Karpas-422 (cell line): Measurements from ENCODE around the gene MSS51. TPM values are rescaled to one million over a fixed set of nuclear protein-coding genes. Genes with fewer than 3 reads are reported as not detected.

Experiments
- DNase-seq: peaks from one replicate; pipeline ENCODE4 v3.0.0-alpha.2; 2015
- H2AFZ ChIP-seq: fragments of 200-600 bp; sonication (generic); 2 replicates; pipeline ENCODE4 v1.6.1; 2014; ENCODE audit warnings: antibody characterized with exemption, low read length, mixed read lengths
- H3K27ac ChIP-seq: fragments of 200-600 bp; sonication (generic); 2 replicates; pipeline ENCODE4 v1.5.1; 2014; ENCODE audit warnings: mild to moderate bottlenecking, low read length, moderate library complexity
- H3K27me3 ChIP-seq: fragments of 200-600 bp; sonication (generic); 2 replicates; pipeline ENCODE4 v1.6.1; 2014; ENCODE audit warnings: low read length, mixed read lengths
- H3K36me3 ChIP-seq: fragments of 200-600 bp; sonication (generic); 2 replicates; pipeline ENCODE4 v1.6.1; 2014; ENCODE audit warnings: low read length, mixed read lengths; ENCODE audit not compliant: insufficient read depth
- H3K4me1 ChIP-seq: fragments of 200-600 bp; sonication (generic); 2 replicates; pipeline ENCODE4 v1.6.1; 2014; ENCODE audit warnings: mild to moderate bottlenecking, low read length, mixed read lengths
- H3K4me2 ChIP-seq: fragments of 200-600 bp; sonication (generic); 2 replicates; pipeline ENCODE4 v1.6.1; 2014; ENCODE audit warnings: low read length, low read depth, mild to moderate bottlenecking; ENCODE audit not compliant: poor library complexity, severe bottlenecking
- H3K4me3 ChIP-seq: fragments of 200-600 bp; sonication (generic); 2 replicates; pipeline ENCODE4 v1.5.1; 2014; ENCODE audit warnings: mild to moderate bottlenecking, antibody characterized with exemption, low read length, mixed read lengths
- H3K79me2 ChIP-seq: fragments of 200-600 bp; sonication (generic); 2 replicates; pipeline ENCODE4 v1.6.1; 2014; ENCODE audit warnings: mild to moderate bottlenecking, low read length, mixed read lengths
- H3K9ac ChIP-seq: fragments of 200-600 bp; sonication (generic); 2 replicates; pipeline ENCODE4 v1.6.0; 2014; ENCODE audit warnings: low read length
- H3K9me2 ChIP-seq: fragments of 200-600 bp; sonication (generic), shearing (Covaris generic); replicated peaks from 2 replicates; pipeline ENCODE4 v1.6.0; 2014; ENCODE audit warnings: mild to moderate bottlenecking, low read length, moderate library complexity; ENCODE audit not compliant: insufficient read depth
- H3K9me3 ChIP-seq: fragments of 300-700, 200-600 bp; sonication (generic); 2 replicates; pipeline ENCODE4 v1.6.1; 2014; ENCODE audit warnings: low read length, mixed read lengths
- H4K20me1 ChIP-seq: fragments of 200-600 bp; sonication (generic); 2 replicates; pipeline ENCODE4 v1.6.1; 2014; ENCODE audit warnings: mild to moderate bottlenecking, antibody characterized with exemption, low read length, low read depth; ENCODE audit not compliant: insufficient read depth
- total RNA-seq: library from RNA; depleted of rRNA; stranded (reverse); fragments of >200 nt; shearing (Covaris generic); gene quantifications from 2 replicates; pipeline ENCODE4 v1.2.3, GENCODE V29; 2014; ENCODE audit warnings: low replicate concordance

The MSS51 gene
- total RNA-seq, 1 experiment from 2014 or later = 5.7 TPM

DNA sequence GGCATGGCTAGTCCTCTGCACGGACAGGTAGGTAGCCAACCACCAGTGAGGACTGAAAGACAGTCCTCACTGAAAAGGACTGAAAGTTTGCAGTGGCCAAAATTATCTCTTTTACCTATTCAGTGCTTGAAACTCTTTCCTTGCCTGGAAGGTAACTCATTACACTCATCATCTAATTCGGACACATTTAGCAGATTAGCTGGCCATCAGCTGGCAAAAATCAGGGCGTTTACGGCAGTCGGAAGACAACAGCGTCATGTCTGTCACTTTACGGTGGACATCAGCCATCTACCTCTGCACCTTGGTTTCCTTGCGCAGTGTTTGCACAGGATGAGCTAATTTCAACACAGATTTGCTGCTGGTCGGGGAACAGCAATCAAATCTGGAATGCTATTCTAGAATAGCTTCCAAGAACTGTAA is 20.2 kb downstream of the MSS51 start:
- Histone ChIP-seq H3K4me1 (peaks cover 42% of the 10 kb centered on the region), H3K36me3 (no peaks in the 10 kb centered on the region; the same call in 1 of the 2 replicates), H3K79me2 (peaks cover 57% of the 10 kb centered on the region), H3K4me2 (peak overlapping the region; percentile 79), H2AFZ (no peak overlapping the region), H4K20me1 (peaks cover 5% of the 10 kb centered on the region; the same call in 1 of the 2 replicates), H3K9me3 (no peaks in the 10 kb centered on the region), H3K4me3 (peak overlapping the region; percentile 83), H3K27me3 (no peaks in the 10 kb centered on the region), H3K9me2 (no peaks in the 10 kb centered on the region), H3K27ac (peak overlapping the region; percentile 69), H3K9ac (peak overlapping the region; percentile 87)
- peak; percentile 83 for DNase-seq

DNA sequence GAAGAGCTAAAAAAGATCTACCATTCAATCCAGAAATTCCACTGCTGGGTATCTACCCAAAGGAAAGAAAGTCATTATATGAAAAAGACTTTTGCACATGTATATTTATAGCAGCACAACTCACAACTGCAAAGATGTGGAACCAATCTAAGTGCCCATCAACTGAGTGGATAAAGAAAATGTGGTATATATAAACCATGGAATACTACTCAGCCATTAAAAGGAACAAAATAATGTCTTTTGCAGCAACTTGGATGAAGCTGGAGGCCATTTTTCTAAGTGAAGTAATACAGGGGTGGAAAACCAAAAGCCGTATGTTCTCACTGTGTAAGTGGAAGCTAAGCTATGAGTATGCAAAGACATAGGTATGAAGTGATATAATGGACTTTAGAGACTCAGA is 22.5 kb downstream of the MSS51 start:
- Histone ChIP-seq H3K36me3 (no peaks in the 10 kb centered on the region; the same call in 1 of the 2 replicates), H3K4me1 (peaks cover 65% of the 10 kb centered on the region), H3K9ac (no peak overlapping the region), H3K9me3 (no peaks in the 10 kb centered on the region), H3K27ac (no peak overlapping the region), H3K4me2 (no peak overlapping the region), H3K27me3 (no peaks in the 10 kb centered on the region), H3K9me2 (no peaks in the 10 kb centered on the region), H3K4me3 (no peak overlapping the region), H2AFZ (no peak overlapping the region), H4K20me1 (peaks cover 5% of the 10 kb centered on the region; the same call in 1 of the 2 replicates), H3K79me2 (peaks cover 79% of the 10 kb centered on the region)
- no peak for DNase-seq

DNA sequence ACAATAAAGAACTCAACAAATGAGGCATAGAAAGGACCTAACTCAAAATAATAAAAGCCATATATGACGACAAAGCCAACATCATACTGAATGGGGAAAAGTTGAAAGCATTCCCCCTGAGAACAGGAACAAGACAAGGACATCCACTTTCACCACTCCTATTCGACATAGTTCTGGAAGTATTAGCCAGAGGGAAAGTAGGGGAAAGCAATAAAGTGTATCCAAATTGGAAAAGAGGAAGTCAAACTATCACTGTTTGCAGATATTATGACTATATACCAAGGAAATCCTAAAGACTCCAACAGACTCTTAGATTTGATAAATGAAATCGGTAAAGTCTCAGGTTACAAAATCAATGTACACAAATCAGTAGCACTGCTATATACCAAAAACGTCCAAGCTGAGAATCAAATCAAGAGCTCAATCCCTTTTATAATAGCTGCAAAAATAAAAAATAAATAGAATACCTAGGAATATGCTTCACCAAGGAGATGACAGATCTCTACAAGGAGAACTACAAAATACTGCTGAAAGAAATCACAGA is 24.3 kb downstream of the MSS51 start:
- H3K4me1 ChIP-seq = peaks cover 71% of the 10 kb centered on the region
- no peak overlapping the region for H3K4me2 ChIP-seq
- H3K27ac ChIP-seq = no peak overlapping the region; the same call in 1 of the 2 replicates
- peaks cover 5% of the 10 kb centered on the region; the same call in 1 of the 2 replicates for H4K20me1 ChIP-seq
- H3K4me3 ChIP-seq = no peak overlapping the region
- peaks cover 98% of the 10 kb centered on the region for H3K79me2 ChIP-seq
- no peaks in the 10 kb centered on the region; the same call in 1 of the 2 replicates for H3K36me3 ChIP-seq
- no peak for DNase-seq
- H2AFZ ChIP-seq = no peak overlapping the region
- H3K9me2 ChIP-seq = no peaks in the 10 kb centered on the region
- no peak overlapping the region for H3K9ac ChIP-seq
- H3K27me3 ChIP-seq = no peaks in the 10 kb centered on the region
- no peaks in the 10 kb centered on the region for H3K9me3 ChIP-seq

DNA sequence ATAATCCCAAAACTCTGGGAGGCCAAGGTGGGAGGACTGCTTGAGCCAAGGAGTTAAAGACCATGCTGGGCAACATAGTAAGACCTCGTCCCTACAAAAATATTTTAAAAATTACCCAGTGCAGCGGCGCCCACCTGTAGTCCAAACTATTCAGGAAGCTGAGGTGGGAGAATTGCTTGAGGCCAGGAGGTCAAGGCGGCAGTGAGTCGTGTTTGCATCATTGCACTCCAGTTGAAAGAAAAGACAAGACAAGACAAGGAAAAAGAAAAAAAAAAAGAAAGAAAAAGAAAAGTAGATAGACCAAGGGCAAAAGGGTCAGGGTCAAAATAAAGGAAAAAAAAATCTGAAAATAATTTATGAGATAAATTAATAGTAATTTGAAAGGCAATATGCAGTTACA is 25.3 kb downstream of the MSS51 start:
- H2AFZ ChIP-seq = no peak overlapping the region
- H3K4me3 ChIP-seq = no peak overlapping the region
- peaks cover 100% of the 10 kb centered on the region for H3K79me2 ChIP-seq
- H4K20me1 ChIP-seq = peaks cover 5% of the 10 kb centered on the region; the same call in 1 of the 2 replicates
- no peak overlapping the region for H3K9ac ChIP-seq
- peaks cover 72% of the 10 kb centered on the region for H3K4me1 ChIP-seq
- H3K4me2 ChIP-seq = no peak overlapping the region
- H3K27ac ChIP-seq = no peak overlapping the region
- H3K27me3 ChIP-seq = no peaks in the 10 kb centered on the region
- H3K36me3 ChIP-seq = no peaks in the 10 kb centered on the region; the same call in 1 of the 2 replicates
- H3K9me2 ChIP-seq = no peaks in the 10 kb centered on the region
- DNase-seq = no peak
- no peaks in the 10 kb centered on the region for H3K9me3 ChIP-seq

DNA sequence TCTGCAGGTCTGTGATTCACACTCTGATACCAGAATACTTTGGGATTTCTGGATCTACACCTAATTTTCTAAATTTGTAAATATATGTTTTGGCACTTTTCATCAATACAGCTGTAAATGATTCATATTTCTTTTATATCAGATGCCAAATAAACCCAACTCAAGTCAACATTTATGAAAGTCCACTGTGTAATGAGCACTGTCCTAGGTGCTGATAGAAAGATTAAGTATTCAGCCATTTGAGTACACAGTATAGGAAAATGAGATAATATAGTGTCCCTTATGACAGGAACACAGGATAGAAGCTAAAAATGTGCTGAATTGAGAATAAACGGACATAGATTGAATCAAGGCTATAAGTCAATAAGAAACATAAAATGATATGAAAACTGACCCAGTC is 25.9 kb downstream of the MSS51 start:
- Histone ChIP-seq H3K4me1 (peaks cover 70% of the 10 kb centered on the region), H3K9me3 (no peaks in the 10 kb centered on the region), H3K4me2 (no peak overlapping the region), H3K27me3 (no peaks in the 10 kb centered on the region), H3K36me3 (no peaks in the 10 kb centered on the region; the same call in 1 of the 2 replicates), H3K4me3 (no peak overlapping the region), H3K9me2 (no peaks in the 10 kb centered on the region), H4K20me1 (peaks cover 5% of the 10 kb centered on the region; the same call in 1 of the 2 replicates), H3K79me2 (peaks cover 100% of the 10 kb centered on the region), H3K9ac (no peak overlapping the region), H2AFZ (no peak overlapping the region), H3K27ac (no peak overlapping the region)
- DNase-seq = peak; percentile 49

DNA sequence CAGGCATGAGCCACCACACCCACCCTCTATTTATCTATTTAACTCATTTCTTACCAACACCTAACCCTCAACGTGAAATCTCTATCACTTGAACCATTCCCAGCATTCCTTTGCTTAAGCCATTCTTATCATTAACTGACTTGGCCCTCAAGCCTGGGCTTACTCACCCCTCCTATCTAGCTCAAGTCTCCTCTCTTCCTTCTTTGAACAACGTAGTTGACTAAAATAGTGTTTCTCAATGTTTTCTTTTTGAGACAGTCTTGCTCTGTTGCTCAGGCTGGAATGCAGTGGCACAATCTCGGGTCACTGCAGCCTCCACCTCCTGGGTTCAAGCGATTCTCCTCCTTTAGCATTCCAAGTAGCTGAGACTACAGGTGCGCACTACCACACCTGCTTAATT is 26.5 kb downstream of the MSS51 start:
- Histone ChIP-seq H3K4me1 (peaks cover 64% of the 10 kb centered on the region), H4K20me1 (peaks cover 5% of the 10 kb centered on the region; the same call in 1 of the 2 replicates), H3K9ac (no peak overlapping the region), H2AFZ (no peak overlapping the region), H3K27ac (peak overlapping the region; percentile 80), H3K27me3 (no peaks in the 10 kb centered on the region), H3K36me3 (no peaks in the 10 kb centered on the region; the same call in 1 of the 2 replicates), H3K9me3 (no peaks in the 10 kb centered on the region), H3K79me2 (peaks cover 100% of the 10 kb centered on the region), H3K4me3 (no peak overlapping the region), H3K4me2 (peak overlapping the region; percentile 61), H3K9me2 (no peaks in the 10 kb centered on the region)
- DNase-seq = no peak

DNA sequence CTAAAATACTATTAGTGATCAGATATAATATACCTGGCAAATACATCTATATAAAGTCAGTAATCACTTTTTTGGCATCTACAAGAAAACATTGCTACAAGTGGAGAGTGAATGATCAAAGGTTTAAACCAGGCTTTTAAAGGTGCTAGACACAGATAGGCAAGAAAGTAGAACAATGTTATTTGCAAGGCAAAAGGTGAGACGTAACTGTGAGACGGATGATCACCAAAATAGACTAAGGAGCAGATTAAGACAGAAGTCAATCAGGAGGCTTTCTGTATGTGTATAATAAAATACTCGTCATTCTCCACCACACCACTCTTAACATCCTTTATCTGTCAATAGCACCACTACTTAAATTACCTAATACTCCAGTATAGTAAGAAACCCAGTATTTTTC is 27.8 kb downstream of the MSS51 start:
- Histone ChIP-seq H3K79me2 (peaks cover 98% of the 10 kb centered on the region), H2AFZ (no peak overlapping the region), H3K9me3 (no peaks in the 10 kb centered on the region), H4K20me1 (peaks cover 5% of the 10 kb centered on the region; the same call in 1 of the 2 replicates), H3K4me1 (peaks cover 62% of the 10 kb centered on the region), H3K27me3 (no peaks in the 10 kb centered on the region), H3K36me3 (no peaks in the 10 kb centered on the region), H3K9me2 (no peaks in the 10 kb centered on the region), H3K27ac (peak overlapping the region; percentile 80), H3K4me3 (peak overlapping the region; percentile 4; the same call in 1 of the 2 replicates), H3K4me2 (peak overlapping the region; percentile 61), H3K9ac (peak overlapping the region; percentile 14; the same call in 1 of the 2 replicates)
- peak; percentile 71 for DNase-seq

DNA sequence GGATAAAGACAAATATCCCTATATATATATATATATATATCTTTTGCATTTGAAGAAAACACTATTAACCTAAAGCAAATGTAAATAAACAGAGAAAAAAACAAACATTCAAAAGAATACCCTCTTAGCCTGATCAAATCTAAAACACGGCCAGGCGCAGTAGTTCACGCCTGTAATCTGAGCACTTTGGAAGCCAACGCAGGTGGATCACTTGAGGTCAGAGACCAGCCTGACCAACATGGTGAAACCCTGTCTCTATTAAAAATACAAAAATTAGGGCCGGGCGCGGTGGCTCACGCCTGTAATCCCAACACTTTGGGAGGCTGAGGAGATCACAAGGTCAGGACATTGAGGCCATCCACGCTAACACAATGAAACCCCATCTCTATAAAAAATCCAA is 28.7 kb downstream of the MSS51 start:
- Histone ChIP-seq H3K9me2 (no peaks in the 10 kb centered on the region), H3K4me2 (no peak overlapping the region), H3K4me1 (peaks cover 53% of the 10 kb centered on the region), H3K79me2 (peaks cover 97% of the 10 kb centered on the region), H3K27ac (peak overlapping the region; percentile 80), H3K36me3 (no peaks in the 10 kb centered on the region), H3K4me3 (no peak overlapping the region), H4K20me1 (peaks cover 5% of the 10 kb centered on the region; the same call in 1 of the 2 replicates), H3K9me3 (no peaks in the 10 kb centered on the region), H3K27me3 (no peaks in the 10 kb centered on the region), H2AFZ (no peak overlapping the region), H3K9ac (no peak overlapping the region)
- no peak for DNase-seq
